ENCODE measurements around the gene CAMKMT.

DNA sequence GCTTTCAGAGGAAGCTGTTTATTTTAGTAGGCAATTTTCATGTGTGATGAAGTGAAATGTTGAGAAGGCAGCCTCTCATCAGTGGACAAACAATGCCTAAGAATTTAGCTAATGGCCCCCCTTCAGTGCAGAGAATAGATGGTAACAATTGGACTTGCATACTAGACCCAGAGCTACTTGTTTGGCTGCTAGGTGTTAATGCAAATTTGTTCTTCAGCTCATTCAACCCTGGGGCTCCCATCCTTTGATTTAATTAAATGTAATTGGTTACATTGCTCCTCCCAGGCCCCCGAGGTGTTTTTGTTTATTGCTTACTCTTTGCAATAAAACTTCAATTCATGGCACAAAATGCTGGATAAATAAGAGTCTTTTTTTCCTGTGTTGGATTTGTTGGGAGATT, 68.6 kb downstream of the CAMKMT start:
- no peak for TF ChIP-seq CTCF (conservative IDR thresholded peaks at IDR 0.05; ENCODE audit: low read depth, low read length)
- TF ChIP-seq EZH2phosphoT487 (IDR thresholded peaks at IDR 0.05; ENCODE audit: borderline replicate concordance, low read length): no peak
- TF ChIP-seq EZH2 (IDR thresholded peaks at IDR 0.05; ENCODE audit: low read length, unreplicated experiment): no peak

Data from PC-3 (cell line).